ENCODE results near the gene SURF2. TPM values are rescaled to one million over a fixed set of nuclear protein-coding genes. Genes with fewer than 3 reads are reported as not detected.

The SURF2 gene
- total RNA-seq (2013) = 14.5 TPM
- polyA plus RNA-seq (10 to 100 TPM; 17.5 to 24.7 (median 17.6) TPM), polyA minus RNA-seq (14.1 and 32.8 TPM in 2 replicates), total RNA-seq (1.1 to 4.9 (median 3.4) reads per million in 11 experiments)

DNA sequence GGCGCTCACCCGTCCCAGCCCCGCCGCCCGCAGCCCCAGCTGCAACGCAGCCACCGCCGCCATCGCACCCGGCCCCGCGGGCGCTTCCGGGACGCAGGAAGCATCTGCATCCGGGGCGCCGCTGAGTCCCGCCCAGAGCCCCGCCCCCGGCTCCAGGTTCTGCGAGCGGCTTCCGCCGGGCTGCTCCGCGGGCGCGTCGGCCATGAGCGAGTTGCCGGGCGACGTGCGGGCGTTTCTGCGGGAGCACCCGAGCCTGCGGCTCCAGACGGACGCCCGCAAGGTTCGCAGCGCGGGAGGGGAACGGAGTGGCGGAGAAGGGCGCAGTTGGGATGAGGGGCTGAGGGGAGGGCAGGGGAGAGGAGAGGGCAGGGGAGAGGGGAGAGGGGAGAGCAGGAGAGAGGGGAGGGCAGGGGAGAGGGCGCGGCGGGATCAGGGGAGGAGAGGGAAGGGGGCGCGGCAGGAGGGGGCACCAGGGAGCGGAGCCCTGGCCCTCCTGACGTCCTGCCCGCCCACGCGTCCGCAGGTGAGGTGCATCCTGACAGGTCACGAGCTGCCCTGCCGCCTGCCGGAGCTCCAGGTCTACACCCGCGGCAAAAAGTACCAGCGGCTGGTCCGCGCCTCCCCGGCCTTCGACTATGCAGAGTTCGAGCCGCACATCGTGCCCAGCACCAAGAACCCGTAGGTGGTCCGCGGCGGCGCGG lies at the start of gene SURF2, which contains the start of gene SURF1:
TSS of gene SURF2 (plus strand) at position 160 of the 701 bp plus-strand sequence. CDS start at position 203, 43 bp downstream.
TSS of gene SURF1 (minus strand) at position 97 of the 701 bp plus-strand sequence. CDS start at position 63, 34 bp downstream.
- Histone ChIP-seq H3K27ac (ENCODE audit: low read depth in 1 of 2, low read length in 2 of 2) (peak within 1 kb of the TSS; percentile 38 to 75), H3K79me2 (ENCODE audit: insufficient read depth, low read length) (peaks cover 23% of the 10 kb centered on the region)

GRCh38 chr9:133307301-133307700 lies 49.0 kb upstream of the SURF2 start:
- no peaks in the 10 kb centered on the region for H3K27me3 ChIP-seq (ENCODE audit: control insufficient read depth in 2 of 2, insufficient read depth in 2 of 2, low read length in 2 of 2)
- no peak overlapping the region for H3K4me2 ChIP-seq (replicated peaks; ENCODE audit: extremely low read depth, low read length, poor library complexity, severe bottlenecking)
- H3K79me2 ChIP-seq (ENCODE audit: insufficient read depth, low read length) = no peaks in the 10 kb centered on the region
- H3K9ac ChIP-seq (ENCODE audit: insufficient read depth, low read length, poor library complexity, severe bottlenecking) = no peak overlapping the region
- WGBS (ENCODE audit: insufficient coverage) = 81% methylated on average over 14 of the region's 16 CpGs
- H3K9me3 ChIP-seq (replicated peaks in 1 of 2; ENCODE audit: control insufficient read depth in 1 of 2, insufficient read depth in 1 of 2, low read length in 2 of 2) = peaks cover 0 to 5% of the 10 kb centered on the region in 2 donors
- TF ChIP-seq, protein P1, sequence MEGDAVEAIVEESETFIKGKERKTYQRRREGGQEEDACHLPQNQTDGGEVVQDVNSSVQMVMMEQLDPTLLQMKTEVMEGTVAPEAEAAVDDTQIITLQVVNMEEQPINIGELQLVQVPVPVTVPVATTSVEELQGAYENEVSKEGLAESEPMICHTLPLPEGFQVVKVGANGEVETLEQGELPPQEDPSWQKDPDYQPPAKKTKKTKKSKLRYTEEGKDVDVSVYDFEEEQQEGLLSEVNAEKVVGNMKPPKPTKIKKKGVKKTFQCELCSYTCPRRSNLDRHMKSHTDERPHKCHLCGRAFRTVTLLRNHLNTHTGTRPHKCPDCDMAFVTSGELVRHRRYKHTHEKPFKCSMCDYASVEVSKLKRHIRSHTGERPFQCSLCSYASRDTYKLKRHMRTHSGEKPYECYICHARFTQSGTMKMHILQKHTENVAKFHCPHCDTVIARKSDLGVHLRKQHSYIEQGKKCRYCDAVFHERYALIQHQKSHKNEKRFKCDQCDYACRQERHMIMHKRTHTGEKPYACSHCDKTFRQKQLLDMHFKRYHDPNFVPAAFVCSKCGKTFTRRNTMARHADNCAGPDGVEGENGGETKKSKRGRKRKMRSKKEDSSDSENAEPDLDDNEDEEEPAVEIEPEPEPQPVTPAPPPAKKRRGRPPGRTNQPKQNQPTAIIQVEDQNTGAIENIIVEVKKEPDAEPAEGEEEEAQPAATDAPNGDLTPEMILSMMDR (IDR thresholded peaks at IDR 0.05) = no peak
- Mint-ChIP-seq H3K4me3 (no peak overlapping the region), H3K4me1 (no peaks in the 10 kb centered on the region), H3K36me3 (no peaks in the 10 kb centered on the region), H3K9me3 (peaks cover 6 to 13% (median 8%) of the 10 kb centered on the region in 7 donors), H3K27me3 (ENCODE audit: low read depth in 3 of 3) (peaks cover 4 to 13% (median 7%) of the 10 kb centered on the region in 3 donors), H3K27ac (no peak overlapping the region)
- H3K4me3 ChIP-seq (replicated peaks in 1 of 3; ENCODE audit: low read depth in 2 of 3, low read length in 3 of 3) = no peak overlapping the region
- no peak overlapping the region for H2AFZ ChIP-seq (ENCODE audit: insufficient read depth, low read depth, low read length, poor library complexity, severe bottlenecking)
- no peaks in the 10 kb centered on the region for H3K36me3 ChIP-seq (replicated peaks in 1 of 2; ENCODE audit: control insufficient read depth in 1 of 2, insufficient read depth in 2 of 2, low read length in 2 of 2)
- no peaks in the 10 kb centered on the region for H4K20me1 ChIP-seq (ENCODE audit: insufficient read depth, low read length)
- no peak for DNase-seq
- no peak overlapping the region for H3K27ac ChIP-seq (ENCODE audit: low read depth in 1 of 2, low read length in 2 of 2)
- H3K4me1 ChIP-seq (ENCODE audit: control insufficient read depth in 1 of 2, insufficient read depth in 2 of 2, low read length in 2 of 2) = no peaks in the 10 kb centered on the region
- intact Hi-C loops (cut with micrococcal nuclease) = no loop called here

More for the DNA sequence above, at the start of gene SURF2, which contains the start of gene SURF1:
- TF ChIP-seq, protein P1 (IDR thresholded peaks at IDR 0.05) = no peak
- intact Hi-C loops (cut with micrococcal nuclease) = loop anchor here in 1 of 2 donors (2.0 kb wide), 1 partner anchor 18 kb away; no protein-coding TSS in a partner anchor
- 2% methylated on average over 70 of the region's 78 CpGs for WGBS (ENCODE audit: insufficient coverage)
- Histone ChIP-seq H3K9me3 (replicated peaks in 1 of 2; ENCODE audit: control insufficient read depth in 1 of 2, insufficient read depth in 1 of 2, low read length in 2 of 2) (no peaks in the 10 kb centered on the region), H3K36me3 (replicated peaks in 1 of 2; ENCODE audit: control insufficient read depth in 1 of 2, insufficient read depth in 2 of 2, low read length in 2 of 2) (peaks cover 39 to 55% of the 10 kb centered on the region in 2 donors), H4K20me1 (ENCODE audit: insufficient read depth, low read length) (peaks cover 54% of the 10 kb centered on the region), H2AFZ (ENCODE audit: insufficient read depth, low read depth, low read length, poor library complexity, severe bottlenecking) (peak within 1 kb of the TSS; percentile 89), H3K4me1 (ENCODE audit: control insufficient read depth in 1 of 2, insufficient read depth in 2 of 2, low read length in 2 of 2) (peaks cover 29 to 35% of the 10 kb centered on the region in 2 donors), H3K4me3 (replicated peaks in 1 of 3; ENCODE audit: low read depth in 2 of 3, low read length in 3 of 3) (peak within 1 kb of the TSS; percentile 70 to 89 (median 71)), H3K4me2 (replicated peaks; ENCODE audit: extremely low read depth, low read length, poor library complexity, severe bottlenecking) (peak within 1 kb of the TSS; percentile 91), H3K9ac (ENCODE audit: insufficient read depth, low read length, poor library complexity, severe bottlenecking) (peak within 1 kb of the TSS; percentile 71), H3K27me3 (ENCODE audit: control insufficient read depth in 2 of 2, insufficient read depth in 2 of 2, low read length in 2 of 2) (no peaks in the 10 kb centered on the region)
- Mint-ChIP-seq H3K27me3 (ENCODE audit: low read depth in 3 of 3) (peaks cover 0 to 2% (median 2%) of the 10 kb centered on the region in 3 donors), H3K36me3 (peaks cover 41 to 55% of the 10 kb centered on the region in 2 donors), H3K9me3 (peaks cover 0 to 2% (median 0%) of the 10 kb centered on the region in 7 donors), H3K27ac (peak within 1 kb of the TSS; percentile 33 to 91 (median 86)), H3K4me1 (peaks cover 42% of the 10 kb centered on the region), H3K4me3 (peak within 1 kb of the TSS; percentile 83 to 89)
- peak; percentile 72 to 82 (median 76) for DNase-seq
